ENCODE data around the gene MIA. TPM values are rescaled to one million over a fixed set of nuclear protein-coding genes. Genes with fewer than 3 reads are reported as not detected.
"Not testable (repeated sequence)": the region's sequence is repeated elsewhere in the genome, so short reads cannot be mapped to it uniquely, and the experiment has no call there.

MIA gene
- polyA plus RNA-seq, 1 donor from 2014 or later = not detected

- Mint-ChIP-seq H3K4me1 (peaks cover 31 to 44% (median 43%) of the 10 kb centered on the region in 3 donors), H3K36me3 (peaks cover 3% of the 10 kb centered on the region), H3K9me3 (no peaks in the 10 kb centered on the region), H3K27me3 (peaks cover 2% of the 10 kb centered on the region), H3K27ac (peak overlapping the region in 1 of 3 donors; percentile 88), H3K4me3 (peak overlapping the region; percentile 43 to 97 (median 63))
Measured at GRCh38 chr19:40809358-40810086, 34.2 kb downstream of the MIA start.

DNA sequence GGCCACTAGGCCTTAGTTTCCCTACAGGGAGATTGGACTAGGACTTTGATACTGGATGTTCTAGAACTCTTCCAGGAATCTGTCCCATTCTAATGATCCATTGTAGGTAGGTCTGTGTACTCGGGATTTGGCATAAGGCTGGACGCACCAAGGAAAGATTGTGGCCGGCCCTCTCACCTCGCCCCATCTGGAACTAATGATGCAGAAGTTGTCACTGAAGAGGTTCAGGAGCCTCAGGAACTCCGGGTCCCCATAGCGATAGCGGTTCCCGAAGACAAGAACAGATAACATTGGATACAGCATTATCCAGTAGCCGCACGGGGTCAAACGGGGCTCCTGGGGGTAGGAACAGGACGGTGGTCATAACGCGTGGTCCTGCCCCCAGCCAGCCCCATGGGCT lies 34.8 kb downstream of the MIA start:
- Mint-ChIP-seq H3K36me3 (peaks cover 3% of the 10 kb centered on the region), H3K9me3 (no peaks in the 10 kb centered on the region), H3K4me1 (peaks cover 26 to 38% (median 37%) of the 10 kb centered on the region in 3 donors), H3K4me3 (peak overlapping the region; percentile 41 to 97 (median 72)), H3K27ac (peak overlapping the region in 2 of 3 donors; percentile 88 to 95), H3K27me3 (peaks cover 2% of the 10 kb centered on the region)

GRCh38 chr19:40810649-40811408 lies 35.5 kb downstream of the MIA start:
- peak overlapping the region; percentile 88 to 99 (median 97) for H3K4me3 Mint-ChIP-seq
- not testable (repeated sequence) for H3K9me3 Mint-ChIP-seq, H3K36me3 Mint-ChIP-seq, H3K27me3 Mint-ChIP-seq
- peak overlapping the region; percentile 53 to 95 (median 82) for H3K27ac Mint-ChIP-seq
- peaks cover 26 to 36% (median 32%) of the 10 kb centered on the region in 3 donors for H3K4me1 Mint-ChIP-seq

DNA sequence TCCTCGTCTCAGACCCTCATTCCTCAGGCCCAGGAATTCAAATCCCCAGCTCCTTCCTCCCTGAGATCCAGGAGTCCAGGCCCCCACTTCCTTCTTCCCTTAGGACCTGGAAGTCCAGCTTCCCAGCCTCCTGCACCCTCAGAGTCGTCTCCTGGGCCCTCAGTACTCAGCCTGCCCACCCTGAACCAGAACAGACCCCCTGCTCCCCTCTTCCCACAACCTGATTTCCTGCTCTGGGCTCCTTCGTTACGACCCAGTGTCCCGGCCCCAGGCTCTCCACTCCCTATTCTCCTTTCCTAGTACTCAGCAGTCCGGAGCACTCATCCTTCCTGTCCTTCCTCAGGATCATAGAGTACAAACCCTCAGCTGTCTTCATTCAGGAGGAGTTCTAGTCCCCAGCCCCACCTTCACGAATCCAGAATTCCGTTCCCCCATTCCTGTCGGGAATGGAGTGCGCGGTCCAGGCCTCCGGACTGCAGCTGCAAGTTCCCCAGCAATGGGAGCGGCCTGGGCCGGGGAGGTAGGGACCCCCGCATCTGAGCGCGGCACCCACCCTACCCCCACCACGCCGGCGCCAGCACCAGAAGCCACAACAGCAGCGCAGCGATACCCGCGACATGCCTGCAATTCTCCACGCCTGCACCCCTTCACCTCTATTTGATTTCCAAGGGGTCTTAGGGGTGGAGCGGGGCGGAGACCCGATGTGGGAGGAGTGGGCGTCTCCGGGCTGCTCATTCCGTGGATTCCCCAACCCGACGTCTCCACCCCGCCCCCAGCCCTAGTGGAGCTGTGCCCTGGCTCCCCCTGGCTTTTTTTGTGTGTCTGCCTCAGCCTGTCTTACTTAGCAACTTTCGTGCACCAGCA lies 36.4 kb downstream of the MIA start:
- H3K4me1 Mint-ChIP-seq = peaks cover 24 to 32% (median 27%) of the 10 kb centered on the region in 3 donors
- H3K36me3 Mint-ChIP-seq = peaks cover 3% of the 10 kb centered on the region
- H3K4me3 Mint-ChIP-seq = peak overlapping the region; percentile 88 to 99 (median 97)
- H3K27ac Mint-ChIP-seq = peak overlapping the region; percentile 86 to 95 (median 86)
- H3K9me3 Mint-ChIP-seq = no peaks in the 10 kb centered on the region
- peaks cover 2% of the 10 kb centered on the region for H3K27me3 Mint-ChIP-seq

- not testable (repeated sequence) for H3K36me3 Mint-ChIP-seq, H3K9me3 Mint-ChIP-seq, H3K27me3 Mint-ChIP-seq
- Mint-ChIP-seq H3K27ac (peak overlapping the region in 2 of 3 donors; percentile 86 to 95), H3K4me3 (peak overlapping the region; percentile 88 to 99 (median 97)), H3K4me1 (peaks cover 18 to 26% (median 20%) of the 10 kb centered on the region in 3 donors)
Measured at GRCh38 chr19:40812571-40812970, 37.2 kb downstream of the MIA start.

GRCh38 chr19:40813182-40813581 lies 37.9 kb downstream of the MIA start:
- Mint-ChIP-seq H3K4me1 (peaks cover 16 to 25% (median 19%) of the 10 kb centered on the region in 3 donors), H3K9me3 (no peaks in the 10 kb centered on the region), H3K27me3 (peaks cover 2% of the 10 kb centered on the region), H3K27ac (peak overlapping the region in 2 of 3 donors; percentile 35 to 95), H3K4me3 (peak overlapping the region in 2 of 4 donors; percentile 97), H3K36me3 (peaks cover 3% of the 10 kb centered on the region)

GRCh38 chr19:40815223-40815622 lies 39.9 kb downstream of the MIA start:
- peak overlapping the region in 1 of 3 donors; percentile 10 for H3K27ac Mint-ChIP-seq
- no peak overlapping the region for H3K4me3 Mint-ChIP-seq
- peaks cover 31 to 39% (median 33%) of the 10 kb centered on the region in 3 donors for H3K4me1 Mint-ChIP-seq
- peaks cover 2% of the 10 kb centered on the region for H3K27me3 Mint-ChIP-seq
- no peaks in the 10 kb centered on the region for H3K9me3 Mint-ChIP-seq
- H3K36me3 Mint-ChIP-seq = peaks cover 3% of the 10 kb centered on the region

- Mint-ChIP-seq H3K27ac (peak overlapping the region; percentile 70 to 78 (median 78)), H3K4me1 (peaks cover 17 to 29% (median 28%) of the 10 kb centered on the region in 3 donors), H3K4me3 (peak overlapping the region; percentile 79 to 94 (median 87))
- H3K27me3 Mint-ChIP-seq, H3K36me3 Mint-ChIP-seq, H3K9me3 Mint-ChIP-seq: not testable (repeated sequence)
Measured at GRCh38 chr19:40818480-40819399, 43.4 kb downstream of the MIA start.

GRCh38 chr19:40819479-40820234 lies 44.3 kb downstream of the MIA start:
- Mint-ChIP-seq H3K4me3 (peak overlapping the region; percentile 1 to 73 (median 42)), H3K27ac (peak overlapping the region; percentile 59 to 78 (median 70)), H3K4me1 (peaks cover 17 to 29% (median 26%) of the 10 kb centered on the region in 3 donors)
- not testable (repeated sequence) for H3K27me3 Mint-ChIP-seq, H3K36me3 Mint-ChIP-seq, H3K9me3 Mint-ChIP-seq

GRCh38 chr19:40822161-40822560 lies 46.8 kb downstream of the MIA start:
- Mint-ChIP-seq H3K4me1 (peaks cover 17 to 27% (median 23%) of the 10 kb centered on the region in 3 donors), H3K27ac (no peak overlapping the region), H3K4me3 (peak overlapping the region in 1 of 4 donors; percentile 12), H3K27me3 (no peaks in the 10 kb centered on the region), H3K36me3 (peaks cover 7% of the 10 kb centered on the region), H3K9me3 (peaks cover 0 to 2% (median 0%) of the 10 kb centered on the region in 3 donors)

GRCh38 chr19:40822704-40823553 lies 47.6 kb downstream of the MIA start:
- H3K4me1 Mint-ChIP-seq = peaks cover 17 to 25% (median 23%) of the 10 kb centered on the region in 3 donors
- H3K36me3 Mint-ChIP-seq, H3K27me3 Mint-ChIP-seq, H3K4me3 Mint-ChIP-seq, H3K27ac Mint-ChIP-seq, H3K9me3 Mint-ChIP-seq: not testable (repeated sequence)

GRCh38 chr19:40824916-40825315 lies 49.6 kb downstream of the MIA start:
- not testable (repeated sequence) for H3K9me3 Mint-ChIP-seq, H3K4me3 Mint-ChIP-seq, H3K27me3 Mint-ChIP-seq
- peaks cover under 1 to 11% (median 8%) of the 10 kb centered on the region in 3 donors for H3K4me1 Mint-ChIP-seq
- peak overlapping the region in 2 of 3 donors; percentile 16 to 37 for H3K27ac Mint-ChIP-seq
- peaks cover 19% of the 10 kb centered on the region for H3K36me3 Mint-ChIP-seq
